Hepatocyte (in vitro differentiated cells): ENCODE data around the gene PHTF1. TPM values are rescaled to one million over a fixed set of nuclear protein-coding genes. Genes with fewer than 3 reads are reported as not detected.

Experiments
- DNase-seq: peaks from one replicate; pipeline ENCODE4 v3.0.0-alpha.2; 2016; ENCODE audit warnings: low spot score
- H2AFZ ChIP-seq: fragments of 200-600 bp; sonication (generic); 2 replicates; pipeline ENCODE4 v1.6.0; 2016; ENCODE audit warnings: antibody characterized with exemption, mild to moderate bottlenecking
- H3K27ac ChIP-seq: fragments of 200-600 bp; sonication (generic); 2 replicates; pipeline ENCODE4 v1.5.1; 2016; ENCODE audit warnings: mild to moderate bottlenecking
- H3K27me3 ChIP-seq: fragments of 200-600 bp; sonication (generic); 2 replicates; pipeline ENCODE4 v1.6.1; 2016
- H3K36me3 ChIP-seq: fragments of 200-600 bp; sonication (generic); replicated peaks from 2 replicates; pipeline ENCODE4 v1.5.1; 2016; ENCODE audit warnings: low read depth; ENCODE audit not compliant: insufficient read depth
- H3K4me1 ChIP-seq: fragments of 200-600 bp; sonication (generic); 2 replicates; pipeline ENCODE4 v1.5.1; 2016; ENCODE audit warnings: mild to moderate bottlenecking, moderate library complexity; ENCODE audit not compliant: insufficient read depth
- H3K4me2 ChIP-seq: fragments of 200-600 bp; sonication (generic); 2 replicates; pipeline ENCODE4 v1.6.0; 2016
- H3K4me3 ChIP-seq: fragments of 200-600 bp; sonication (generic); 2 replicates; pipeline ENCODE4 v1.5.1; 2016; ENCODE audit warnings: mild to moderate bottlenecking
- H3K79me2 ChIP-seq: fragments of 200-600 bp; sonication (generic); 2 replicates; pipeline ENCODE4 v1.6.0; 2017; ENCODE audit warnings: mild to moderate bottlenecking
- H3K9me2 ChIP-seq: fragments of 200-600 bp; sonication (generic); replicated peaks from 2 replicates; pipeline ENCODE4 v1.6.0; 2017; ENCODE audit warnings: mild to moderate bottlenecking; ENCODE audit not compliant: insufficient read depth
- H3K9me3 ChIP-seq: fragments of 200-600 bp; sonication (generic); 2 replicates; pipeline ENCODE4 v1.5.1; 2016; ENCODE audit warnings: low read depth, mild to moderate bottlenecking
- H4K20me1 ChIP-seq: fragments of 200-600 bp; sonication (generic); 2 replicates; pipeline ENCODE4 v1.6.0; 2016; ENCODE audit warnings: mild to moderate bottlenecking; ENCODE audit not compliant: insufficient read depth, poor library complexity, severe bottlenecking
- CTCF ChIP-seq: fragments of 200-600 bp; sonication (generic); IDR thresholded peaks from 2 replicates; pipeline ENCODE4 v1.5.1; 2016; ENCODE audit warnings: antibody characterized with exemption, mild to moderate bottlenecking; ENCODE audit not compliant: poor library complexity
- EZH2 ChIP-seq: fragments of 200-600 bp; sonication (generic); IDR thresholded peaks from 2 replicates; pipeline ENCODE4 v1.6.1; 2016; ENCODE audit warnings: antibody characterized with exemption, mild to moderate bottlenecking, borderline replicate concordance
- EZH2phosphoT487 ChIP-seq: fragments of 200-600 bp; sonication (generic); IDR thresholded peaks from one replicate; pipeline ENCODE4 v1.6.1; 2018; ENCODE audit warnings: antibody characterized with exemption, mild to moderate bottlenecking, low read depth, moderate library complexity; ENCODE audit not compliant: unreplicated experiment, severe bottlenecking
- WGBS: methylation state at CpG from one replicate; pipeline ENCODE4 v1.1.6; 2016; ENCODE audit warnings: low lambda C conversion rate; ENCODE audit errors: missing lambda C conversion rate; 5-methylcytosine and 5-hydroxymethylcytosine counted together
- polyA plus RNA-seq: library from polyadenylated mRNA; unstranded; fragments of >200 nt; fragmentation: Nextera tagmentation; extraction: Ambion mirVana; gene quantifications from 2 replicates; pipeline ENCODE4 v1.2.1, GENCODE V29; 2016
- total RNA-seq: library from RNA; depleted of rRNA; stranded (reverse); fragments of >200 nt; gene quantifications from 2 replicates; pipeline ENCODE4 v1.2.3, GENCODE V29; 2014

Gene PHTF1
- total and polyA plus RNA-seq, 2 experiments from 2014 or later = 22.9 to 27.6 TPM

GRCh38 chr1:113745425-113745824 is 13.9 kb downstream of the PHTF1 start:
- Histone ChIP-seq H3K4me1 (no peaks in the 10 kb centered on the region), H3K4me3 (no peak overlapping the region), H3K79me2 (no peaks in the 10 kb centered on the region), H3K9me2 (no peaks in the 10 kb centered on the region), H3K36me3 (no peaks in the 10 kb centered on the region), H2AFZ (no peak overlapping the region), H3K9me3 (no peaks in the 10 kb centered on the region), H3K4me2 (no peak overlapping the region), H3K27me3 (no peaks in the 10 kb centered on the region), H4K20me1 (no peaks in the 10 kb centered on the region), H3K27ac (no peak overlapping the region)
- DNase-seq = no peak
- WGBS = 82% methylated on average over 3 of the region's 3 CpGs
- no peak for TF ChIP-seq CTCF
- no peak for TF ChIP-seq EZH2
- TF ChIP-seq EZH2phosphoT487 = no peak

GRCh38 chr1:113744114-113744513 is 15.2 kb downstream of the PHTF1 start:
- Histone ChIP-seq H3K9me2 (no peaks in the 10 kb centered on the region), H3K79me2 (no peaks in the 10 kb centered on the region), H3K4me3 (no peak overlapping the region), H3K27me3 (no peaks in the 10 kb centered on the region), H3K4me1 (no peaks in the 10 kb centered on the region), H2AFZ (no peak overlapping the region), H3K9me3 (no peaks in the 10 kb centered on the region), H3K4me2 (no peak overlapping the region), H3K27ac (no peak overlapping the region), H4K20me1 (no peaks in the 10 kb centered on the region), H3K36me3 (no peaks in the 10 kb centered on the region)
- TF ChIP-seq CTCF (no peak), EZH2 (no peak), EZH2phosphoT487 (no peak)
- DNase-seq = no peak
- WGBS = 81% methylated on average over 1 of the region's 1 CpG

GRCh38 chr1:113742515-113742914 is 16.8 kb downstream of the PHTF1 start:
- 97% methylated on average over 5 of the region's 5 CpGs for WGBS
- Histone ChIP-seq H3K36me3 (no peaks in the 10 kb centered on the region), H3K4me2 (no peak overlapping the region), H4K20me1 (no peaks in the 10 kb centered on the region), H3K9me3 (no peaks in the 10 kb centered on the region), H3K27ac (no peak overlapping the region), H3K9me2 (no peaks in the 10 kb centered on the region), H3K4me1 (no peaks in the 10 kb centered on the region), H3K4me3 (no peak overlapping the region), H3K79me2 (no peaks in the 10 kb centered on the region), H2AFZ (no peak overlapping the region), H3K27me3 (no peaks in the 10 kb centered on the region)
- DNase-seq = no peak
- no peak for TF ChIP-seq EZH2phosphoT487
- no peak for TF ChIP-seq EZH2
- TF ChIP-seq CTCF = no peak
